Femur (tissue), 1 donor: ENCODE results near the gene NOP53.
"Not testable (repeated sequence)": the region's sequence is repeated elsewhere in the genome, so short reads cannot be mapped to it uniquely, and the experiment has no call there.

Experiments
- DNase-seq: peaks from one replicate; pipeline ENCODE4 v3.0.0-alpha.2; 2017

Gene NOP53

DNA sequence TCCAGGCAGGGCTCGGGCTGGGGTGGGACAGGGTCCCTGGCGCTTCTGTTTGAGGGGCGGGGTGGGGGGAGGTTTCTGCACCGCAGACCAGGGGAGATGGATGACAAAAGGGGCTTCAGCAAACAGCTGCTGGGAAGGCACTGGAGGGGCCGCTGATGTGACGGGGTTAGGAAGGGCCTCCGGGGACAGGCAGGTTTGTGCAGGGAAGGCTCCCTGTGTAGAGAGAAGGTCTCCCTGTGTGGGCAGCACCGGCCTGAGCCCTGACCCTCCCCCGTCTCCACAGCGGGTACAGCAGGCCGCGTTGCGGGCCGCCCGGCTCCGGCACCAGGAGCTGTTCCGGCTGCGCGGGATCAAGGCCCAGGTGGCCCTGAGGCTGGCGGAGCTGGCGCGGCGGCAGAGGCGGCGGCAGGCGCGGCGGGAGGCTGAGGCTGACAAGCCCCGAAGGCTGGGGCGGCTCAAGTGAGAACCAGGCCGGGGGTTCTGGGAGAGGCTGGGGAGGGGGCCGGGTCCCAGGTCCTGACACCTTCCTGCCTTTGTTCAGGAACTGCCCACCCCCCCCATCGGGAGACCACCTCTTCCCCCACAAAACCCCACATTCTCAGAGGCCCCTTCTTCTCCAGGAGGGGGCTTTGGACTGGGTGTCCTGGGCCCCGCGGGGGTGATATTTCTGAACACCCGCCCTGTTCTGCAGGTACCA, 9.9 kb downstream of the NOP53 start:
- DNase-seq, result no peak

DNA sequence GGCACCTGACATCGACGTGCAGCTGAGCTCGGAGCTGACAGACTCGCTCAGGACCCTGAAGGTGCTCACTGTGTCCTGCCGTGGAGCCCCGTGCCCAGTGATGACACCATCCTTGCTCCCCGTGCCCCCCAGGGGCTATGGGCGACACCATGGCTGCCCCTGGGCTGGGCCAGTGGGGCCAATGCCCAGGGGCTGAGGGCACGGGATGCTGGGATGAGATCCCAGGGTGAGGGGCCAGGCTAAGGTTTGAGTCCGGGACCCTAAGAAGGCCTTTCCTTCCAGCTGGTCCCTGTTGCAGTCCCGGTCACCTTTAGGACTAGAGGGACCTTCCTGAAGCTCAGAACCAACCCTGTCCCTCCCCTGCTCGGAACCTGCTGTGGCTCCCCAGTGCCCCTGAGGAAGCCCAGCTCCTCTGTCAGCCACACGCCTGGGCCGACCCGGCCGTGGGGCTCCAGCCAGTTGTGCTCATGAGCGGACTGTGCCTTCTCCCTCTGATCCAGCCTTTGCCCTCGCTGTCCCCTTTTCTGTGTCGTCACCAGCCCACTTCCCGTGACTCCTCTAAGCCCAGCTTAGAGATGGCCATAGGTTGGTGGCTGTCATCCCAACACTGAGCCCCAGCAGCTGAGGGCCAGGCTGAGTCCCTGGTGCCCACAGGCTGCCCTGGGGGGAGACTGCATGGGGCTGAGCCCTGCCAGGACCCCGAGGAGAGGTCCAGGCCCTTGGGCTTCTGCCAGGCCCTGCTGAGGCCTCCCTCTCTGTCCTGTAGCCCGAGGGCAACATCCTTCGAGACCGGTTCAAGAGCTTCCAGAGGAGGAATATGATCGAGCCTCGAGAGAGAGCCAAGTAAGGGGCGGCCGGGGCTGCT, 10.6 kb downstream of the NOP53 start:
- DNase-seq, result no peak

DNA sequence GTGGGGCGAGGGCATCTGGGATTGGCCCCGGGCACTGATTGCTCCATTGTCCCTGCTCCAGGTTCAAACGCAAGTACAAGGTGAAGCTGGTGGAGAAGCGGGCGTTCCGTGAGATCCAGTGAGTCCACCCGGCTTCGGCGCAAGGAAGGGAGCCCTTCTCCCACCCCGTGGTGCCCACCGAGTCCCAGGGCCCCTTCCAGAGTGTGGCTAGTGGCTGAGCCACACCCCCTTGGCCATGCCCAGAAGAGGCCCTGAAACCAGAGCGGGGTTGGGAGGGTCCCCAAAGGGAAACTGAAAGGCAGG, 11.2 kb downstream of the NOP53 start:
- DNase-seq, result no peak

DNA sequence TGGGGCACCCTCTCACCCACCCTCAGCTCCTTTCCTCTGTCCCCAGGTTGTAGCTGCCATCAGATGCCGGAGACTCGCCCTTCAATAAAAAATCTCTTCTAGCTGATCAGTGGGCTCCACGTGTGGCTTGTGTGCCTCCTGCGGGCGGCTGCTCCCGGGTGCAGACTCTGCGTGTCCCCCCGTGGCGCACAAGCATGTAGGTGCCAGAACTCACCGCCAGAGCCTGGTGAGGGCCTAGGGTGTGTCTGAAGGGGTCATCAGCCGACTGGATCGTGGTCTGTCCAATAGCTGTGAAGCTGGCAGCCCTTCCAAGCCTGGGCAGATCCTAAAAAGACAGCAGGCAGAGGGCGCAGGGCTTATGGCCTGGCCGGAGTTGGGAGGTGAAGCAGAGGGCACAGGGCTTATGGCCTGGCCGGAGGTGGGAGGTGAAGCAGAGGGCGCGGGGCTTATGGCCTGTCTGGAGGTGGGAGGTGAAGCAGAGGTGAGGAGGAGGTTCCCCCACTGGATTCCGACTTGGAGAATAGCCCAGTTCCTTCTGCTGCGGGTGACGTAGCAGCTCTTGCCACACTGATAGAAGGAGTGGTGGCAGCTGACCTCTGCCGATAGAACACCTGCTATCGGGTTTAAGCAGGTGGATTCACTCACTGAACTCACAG, 11.7 kb downstream of the NOP53 start:
- DNase-seq, result no peak

DNA sequence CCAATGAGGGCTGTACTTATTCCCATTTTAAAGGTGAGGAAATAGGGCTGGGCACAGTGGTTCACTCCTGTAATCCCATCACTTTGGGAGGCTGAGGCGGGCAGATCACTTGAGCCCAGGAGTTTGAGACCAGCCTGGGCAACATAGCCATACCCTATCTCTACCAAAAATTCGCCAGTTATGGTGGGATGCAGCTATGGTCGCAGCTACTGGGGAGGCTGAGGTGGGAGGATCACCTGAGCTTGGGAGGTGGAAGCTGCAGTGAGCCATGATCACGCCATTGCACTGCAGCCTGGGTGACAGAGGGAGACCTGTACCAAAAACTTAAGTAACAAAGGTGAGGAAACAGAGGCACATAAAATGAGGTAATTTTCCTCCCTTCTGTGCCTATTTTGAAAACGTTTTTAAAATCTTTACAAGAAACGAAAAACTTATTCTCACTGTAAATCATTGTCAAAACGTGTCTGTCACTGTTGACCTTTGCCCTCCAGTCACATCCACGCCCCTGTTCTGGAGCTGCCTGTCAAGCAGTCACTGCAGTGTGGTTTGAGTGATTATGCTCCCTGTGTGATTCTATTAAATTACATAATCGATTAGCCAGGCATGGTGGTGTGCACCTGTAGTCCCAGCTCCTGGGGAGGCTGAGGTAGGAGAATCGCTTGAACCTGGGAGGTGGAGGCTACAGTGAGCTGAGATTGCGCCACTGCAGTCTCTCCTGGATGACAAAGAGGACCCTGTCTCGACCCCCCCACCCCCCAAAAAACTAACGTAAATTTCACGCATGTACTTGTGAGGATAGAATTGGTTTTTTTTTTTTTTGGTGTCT, 12.5 kb downstream of the NOP53 start:
- no peak for DNase-seq

DNA sequence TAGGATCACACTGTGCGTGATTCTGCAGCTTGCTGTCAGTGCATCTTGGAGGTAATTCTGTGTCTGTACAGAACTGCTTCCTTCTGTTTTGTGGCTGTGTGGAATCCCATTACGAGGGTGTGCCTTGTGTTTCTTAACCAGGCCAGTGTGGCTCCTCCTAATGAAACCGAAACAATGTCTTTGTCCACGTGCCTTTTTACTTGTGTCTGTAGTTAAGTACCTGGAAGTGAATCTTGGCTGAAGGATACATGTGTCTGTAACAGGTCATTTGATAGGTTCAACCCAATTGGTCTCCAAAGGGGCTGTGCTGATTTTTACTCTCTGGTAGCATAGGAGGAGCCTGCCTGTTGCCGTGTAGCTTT, 13.1 kb downstream of the NOP53 start:
- no peak for DNase-seq

DNA sequence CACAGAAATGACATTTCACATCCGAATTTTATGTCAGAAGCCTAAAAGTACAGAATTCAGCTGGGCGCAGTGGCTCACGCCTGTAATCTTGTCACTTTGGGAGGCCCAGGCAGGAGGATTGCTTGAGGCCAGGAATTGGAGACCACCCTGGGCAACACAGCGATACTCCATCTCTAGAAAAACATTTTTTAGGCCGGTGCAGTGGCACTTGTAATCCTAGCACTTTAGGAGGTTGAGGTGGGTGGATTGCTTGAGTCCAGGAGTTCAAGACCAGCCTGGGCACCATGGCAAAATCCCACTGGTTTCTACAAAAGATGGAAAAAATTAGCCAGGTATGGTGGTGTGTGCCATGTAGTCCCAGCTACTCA, 15.3 kb downstream of the NOP53 start:
- no peak for DNase-seq

DNA sequence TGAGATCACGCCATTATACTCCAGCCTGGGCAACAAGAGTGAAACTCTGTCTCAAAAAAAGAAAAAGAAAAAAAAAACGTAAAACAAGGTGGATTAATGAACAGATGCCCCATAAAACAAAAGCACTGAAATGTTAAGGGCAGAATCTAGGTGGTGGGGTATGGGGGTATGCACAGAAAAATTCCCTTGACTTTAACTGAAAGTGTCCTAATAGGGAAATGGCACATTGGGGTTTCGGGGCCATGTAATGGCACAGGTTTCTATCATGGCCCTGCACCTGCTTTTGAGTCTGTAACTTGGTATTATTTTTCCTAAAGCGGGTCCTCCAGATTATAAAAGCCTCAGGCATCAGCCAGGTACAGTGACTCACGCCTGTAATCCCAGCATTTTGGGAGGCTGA, 16.2 kb downstream of the NOP53 start:
- DNase-seq, result no peak

DNA sequence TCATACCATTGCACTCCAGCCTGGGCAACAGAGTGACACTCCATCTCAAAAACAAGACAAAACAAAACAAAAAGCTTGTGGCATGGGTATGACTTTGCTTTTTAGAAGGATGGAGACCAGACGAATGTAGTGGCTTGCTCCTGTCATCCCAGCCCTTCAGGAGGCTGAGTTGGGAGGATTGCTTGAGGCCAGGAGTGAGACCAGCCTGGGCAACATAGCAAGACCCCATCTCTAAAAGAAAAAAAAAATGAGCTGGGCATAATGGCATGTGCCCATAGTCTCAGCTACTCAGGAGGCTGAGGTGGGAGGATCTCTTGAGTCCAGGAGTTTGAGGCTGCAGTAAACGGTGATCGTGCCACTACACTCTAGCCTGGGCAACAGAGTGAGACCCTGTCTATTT, 16.8 kb downstream of the NOP53 start:
- no peak for DNase-seq

DNA sequence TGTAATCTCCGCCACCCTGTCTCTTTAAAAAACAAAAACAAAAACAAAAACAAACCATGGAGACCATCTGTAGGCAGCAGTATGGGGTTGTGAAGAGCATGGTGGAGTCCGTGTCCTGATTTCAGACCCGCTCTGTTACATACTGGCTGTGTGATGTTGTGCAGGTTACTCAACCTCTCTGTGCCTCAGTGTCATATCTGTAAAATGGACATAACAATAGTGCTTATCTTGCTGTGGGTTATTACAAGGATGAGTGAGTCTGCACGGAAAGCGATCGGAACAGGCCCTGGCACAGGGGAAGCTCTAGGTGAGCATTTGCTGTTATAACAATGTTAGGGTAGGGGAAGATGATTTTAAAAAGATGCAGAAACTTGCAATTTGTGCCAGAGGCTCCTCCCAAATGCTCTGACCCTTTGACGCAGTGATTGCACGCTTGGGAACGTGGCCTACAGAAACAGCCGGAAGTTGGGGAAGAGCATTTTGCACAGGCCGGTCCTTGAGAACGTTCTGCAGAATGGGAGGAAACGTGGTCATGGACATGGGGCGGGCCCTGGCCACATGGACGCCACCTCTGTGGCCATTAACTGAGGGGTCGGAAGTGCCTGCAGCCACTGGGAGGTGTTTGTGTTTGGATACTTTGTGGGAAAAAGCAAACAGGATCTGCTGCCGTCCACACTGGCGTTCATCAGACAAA, 17.4 kb downstream of the NOP53 start:
- DNase-seq, result no peak

DNA sequence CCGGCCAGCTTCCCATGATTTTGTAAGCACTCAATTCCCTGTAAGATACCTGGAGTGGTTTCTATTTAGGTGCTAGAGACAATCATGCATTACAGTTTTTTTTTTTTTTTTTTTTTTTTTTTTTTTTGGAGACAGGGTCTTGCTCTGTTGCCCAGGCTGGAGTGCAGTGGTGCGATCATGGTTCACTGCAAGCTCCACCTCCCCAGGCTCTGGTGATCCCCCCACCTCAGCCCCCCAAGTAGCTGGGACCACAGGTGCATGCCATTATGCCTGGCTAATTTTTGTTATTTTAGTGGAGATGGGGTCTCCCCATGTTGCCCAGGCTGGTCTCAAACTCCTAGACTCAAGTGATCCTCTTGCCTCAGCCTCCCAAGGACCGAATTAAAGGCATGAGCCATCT, 19.4 kb downstream of the NOP53 start:
- not testable (repeated sequence) for DNase-seq

DNA sequence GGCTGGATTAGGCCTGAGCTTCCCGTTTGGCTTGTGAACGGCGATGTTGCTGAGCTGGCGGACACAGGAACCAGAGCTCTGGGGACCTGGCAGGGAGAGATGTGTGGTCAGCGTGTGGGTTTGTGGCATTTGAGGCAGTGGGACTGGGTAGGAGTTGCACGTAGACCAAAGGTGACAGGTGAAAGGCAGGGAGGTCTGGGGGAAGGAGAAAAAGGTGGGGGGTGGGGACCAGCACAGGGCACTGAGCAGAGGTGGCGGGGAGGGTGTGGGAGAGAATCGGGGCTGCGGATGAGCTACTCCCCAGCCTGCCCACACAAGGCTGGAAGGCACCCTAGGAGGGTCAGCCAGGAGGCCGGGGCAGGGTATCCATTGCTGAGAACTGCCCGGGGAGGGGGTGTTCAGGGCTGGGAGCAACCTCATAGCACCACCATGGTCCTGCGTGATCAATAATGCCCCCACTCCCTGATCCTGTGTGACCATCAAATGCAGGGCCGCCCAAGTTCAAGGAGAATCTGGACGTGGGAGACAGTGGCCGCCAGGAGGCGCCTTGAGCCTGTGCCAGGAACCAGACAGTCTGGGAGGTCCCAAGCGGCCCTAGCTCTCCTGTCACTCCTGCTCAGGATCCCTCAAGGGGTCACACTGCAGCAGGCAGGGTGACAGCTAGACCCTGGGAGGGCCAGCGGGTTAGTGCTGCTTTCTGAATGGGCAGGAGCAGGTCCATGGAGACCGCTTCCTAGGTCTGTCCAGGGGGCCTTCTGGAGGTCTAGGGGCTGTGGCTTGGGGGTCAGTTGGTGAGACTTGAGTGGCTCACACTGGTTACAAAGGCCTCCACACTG, 20.4 kb downstream of the NOP53 start:
- DNase-seq, result peak; percentile 72

DNA sequence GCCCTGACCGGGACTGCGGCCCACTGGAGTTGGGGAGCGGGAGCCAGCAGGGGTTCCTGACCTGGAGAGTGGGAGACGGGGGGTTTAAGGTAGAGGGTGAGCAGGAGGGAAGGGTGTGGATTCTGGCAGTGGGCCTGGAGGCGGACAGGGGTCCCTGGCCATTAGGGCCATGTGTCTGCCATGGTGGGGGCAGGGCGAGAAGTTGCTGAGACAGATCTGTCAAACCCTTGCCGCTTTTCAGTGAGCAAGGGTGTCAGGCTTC, 20.9 kb downstream of the NOP53 start:
- DNase-seq, result no peak

DNA sequence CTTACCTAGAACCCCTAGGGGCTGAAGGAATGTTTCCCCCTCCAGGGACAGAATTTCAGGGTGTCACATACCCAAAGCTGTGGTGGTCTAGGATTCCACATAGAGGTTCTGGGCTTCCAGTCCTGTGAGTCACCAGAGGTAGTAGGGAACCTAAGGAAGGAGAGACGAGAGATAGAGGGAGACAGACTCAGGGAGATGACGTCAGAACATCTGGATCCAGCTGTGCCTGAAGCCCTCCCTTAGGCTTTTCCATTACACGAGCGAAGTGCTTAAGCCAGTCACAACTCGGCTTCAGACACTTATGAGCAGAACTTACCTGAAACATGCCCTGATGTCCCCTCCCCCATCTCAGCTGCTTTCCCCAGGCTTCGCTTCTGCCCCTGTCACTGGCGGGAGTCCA, 21.3 kb downstream of the NOP53 start:
- no peak for DNase-seq

DNA sequence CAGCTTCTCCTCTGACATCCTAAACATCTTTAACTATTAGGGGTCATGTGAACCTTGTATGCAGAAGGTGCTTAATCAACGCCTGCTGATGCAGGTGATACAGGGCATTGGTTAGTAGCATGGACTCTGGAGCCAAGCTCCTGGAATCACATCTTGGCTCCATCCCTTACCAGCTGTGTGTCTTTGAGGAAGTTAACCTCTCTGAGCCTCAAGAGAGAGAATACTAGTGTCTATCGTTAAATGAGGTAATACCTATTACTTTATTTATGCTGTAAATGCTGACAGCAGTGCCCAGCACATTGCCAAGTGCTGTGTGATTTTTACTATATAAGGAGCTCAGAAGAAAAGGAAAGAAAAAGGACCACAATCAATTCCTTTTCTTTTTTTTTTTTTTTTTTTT, 22.0 kb downstream of the NOP53 start:
- DNase-seq, result no peak

DNA sequence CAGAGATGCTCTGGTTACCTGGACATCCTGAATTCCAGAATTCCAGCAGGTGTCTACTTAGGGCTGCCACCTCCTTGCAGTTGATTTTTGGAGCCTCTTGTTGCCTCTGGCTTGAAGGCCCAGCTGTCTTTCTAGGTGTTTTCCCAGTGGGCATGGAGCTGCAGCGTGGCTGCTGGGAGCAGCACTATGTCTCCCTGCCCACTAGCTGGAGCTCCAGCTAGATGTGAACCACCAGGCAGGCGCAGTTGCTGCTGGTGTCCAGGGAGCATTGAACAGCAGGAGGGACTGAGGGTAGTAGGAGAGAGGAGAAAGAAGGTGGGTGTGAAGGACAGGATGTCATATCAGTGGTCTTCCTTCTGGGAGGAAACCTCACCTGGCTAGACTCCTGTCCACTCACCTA, 23.3 kb downstream of the NOP53 start:
- DNase-seq, result no peak

DNA sequence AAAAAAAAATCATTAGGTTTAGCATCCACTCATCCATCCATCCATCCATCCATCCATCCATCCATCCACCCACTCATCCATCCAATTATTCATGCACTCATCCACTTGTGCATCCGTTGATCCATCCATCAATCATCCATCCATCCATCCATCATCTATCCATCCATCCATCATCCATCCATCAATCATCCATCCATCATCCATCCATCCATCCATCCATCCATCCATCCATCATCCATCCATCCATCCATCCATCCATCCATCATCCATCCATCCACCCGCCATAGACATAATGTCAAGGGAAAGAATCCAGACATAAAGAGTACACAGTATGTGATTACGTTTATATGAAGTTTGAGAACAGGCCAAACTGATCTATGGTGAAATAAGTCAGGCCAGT, 24.2 kb downstream of the NOP53 start:
- no peak for DNase-seq

DNA sequence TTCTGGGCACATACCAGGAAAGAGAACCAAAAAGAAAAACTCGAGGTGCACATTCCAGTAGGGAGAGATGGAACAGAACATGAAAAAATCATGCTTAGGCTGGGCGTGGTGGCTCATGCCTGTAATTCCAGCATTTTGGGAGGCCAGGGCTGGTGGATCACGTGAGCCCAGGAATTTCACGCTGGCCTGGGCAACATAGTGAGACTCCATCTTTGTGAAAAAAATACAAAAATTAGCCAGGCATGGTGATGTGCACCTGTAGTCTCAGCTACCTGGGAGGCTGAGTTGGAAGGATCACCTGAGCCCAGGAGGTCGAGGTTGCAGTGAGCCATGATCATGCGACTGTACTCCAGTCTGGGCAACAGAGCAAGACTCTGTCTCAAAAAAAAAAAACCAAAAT, 25.9 kb downstream of the NOP53 start:
- not testable (repeated sequence) for DNase-seq

DNA sequence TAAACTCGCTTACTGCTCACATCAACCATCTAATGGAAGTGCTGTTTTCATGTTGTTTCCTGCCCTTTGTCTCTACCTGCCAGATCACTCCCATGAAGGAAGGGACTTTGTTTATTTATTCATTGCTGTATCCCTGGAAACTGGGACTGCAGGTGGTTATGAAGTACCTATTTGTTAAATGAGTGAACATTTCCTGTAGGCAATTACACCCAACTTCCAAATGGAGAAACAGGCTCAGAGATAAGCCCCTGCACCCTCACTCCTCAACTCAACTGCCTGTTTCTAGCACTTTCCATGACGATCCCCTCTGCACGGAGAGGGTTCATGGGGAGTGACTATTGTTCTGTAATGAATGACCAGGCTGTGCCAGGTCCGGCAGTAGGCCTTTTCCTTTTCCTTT, 31.2 kb downstream of the NOP53 start:
- no peak for DNase-seq

DNA sequence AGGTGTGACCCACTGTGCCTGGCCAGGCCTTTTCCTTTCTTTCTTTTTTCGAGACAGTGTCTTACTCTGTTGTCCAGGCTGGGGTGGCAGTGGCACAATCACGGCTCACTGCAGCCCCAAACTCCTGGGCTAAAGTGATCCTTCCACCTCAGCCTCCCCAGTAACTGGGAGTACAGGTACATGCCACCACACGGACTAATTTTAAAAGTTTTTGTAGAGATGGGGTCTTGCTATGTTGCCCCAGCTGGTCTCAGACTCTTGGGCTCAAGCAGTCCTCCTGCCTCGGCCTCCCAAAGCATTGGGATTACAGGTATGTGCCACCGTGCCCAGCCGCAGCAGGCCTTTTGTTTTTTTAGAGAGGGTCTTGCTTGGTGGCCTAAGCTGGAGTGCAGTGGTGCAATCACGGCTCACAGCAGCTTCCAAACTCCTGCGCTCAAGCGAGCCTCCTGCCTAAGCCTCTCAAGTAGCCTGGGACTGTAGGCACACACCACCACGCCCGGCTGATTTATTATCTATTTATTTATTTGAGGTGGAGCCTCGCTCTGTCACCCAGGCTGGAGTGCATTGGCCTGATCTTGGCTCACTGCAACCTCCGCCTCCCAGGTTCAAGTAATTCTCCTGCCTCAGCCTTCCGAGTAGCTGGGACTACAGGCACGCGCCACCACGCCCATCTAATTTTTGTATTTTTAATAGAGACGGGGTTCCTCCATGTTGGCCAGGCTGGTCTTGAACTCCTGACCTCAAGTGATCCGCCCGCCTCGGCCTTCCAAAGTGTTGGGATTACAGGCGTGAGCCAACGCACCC, 32.1 kb downstream of the NOP53 start:
- DNase-seq, result not testable (repeated sequence)
